Measurements from ENCODE around the gene TGM2.

Gene TGM2

DNA sequence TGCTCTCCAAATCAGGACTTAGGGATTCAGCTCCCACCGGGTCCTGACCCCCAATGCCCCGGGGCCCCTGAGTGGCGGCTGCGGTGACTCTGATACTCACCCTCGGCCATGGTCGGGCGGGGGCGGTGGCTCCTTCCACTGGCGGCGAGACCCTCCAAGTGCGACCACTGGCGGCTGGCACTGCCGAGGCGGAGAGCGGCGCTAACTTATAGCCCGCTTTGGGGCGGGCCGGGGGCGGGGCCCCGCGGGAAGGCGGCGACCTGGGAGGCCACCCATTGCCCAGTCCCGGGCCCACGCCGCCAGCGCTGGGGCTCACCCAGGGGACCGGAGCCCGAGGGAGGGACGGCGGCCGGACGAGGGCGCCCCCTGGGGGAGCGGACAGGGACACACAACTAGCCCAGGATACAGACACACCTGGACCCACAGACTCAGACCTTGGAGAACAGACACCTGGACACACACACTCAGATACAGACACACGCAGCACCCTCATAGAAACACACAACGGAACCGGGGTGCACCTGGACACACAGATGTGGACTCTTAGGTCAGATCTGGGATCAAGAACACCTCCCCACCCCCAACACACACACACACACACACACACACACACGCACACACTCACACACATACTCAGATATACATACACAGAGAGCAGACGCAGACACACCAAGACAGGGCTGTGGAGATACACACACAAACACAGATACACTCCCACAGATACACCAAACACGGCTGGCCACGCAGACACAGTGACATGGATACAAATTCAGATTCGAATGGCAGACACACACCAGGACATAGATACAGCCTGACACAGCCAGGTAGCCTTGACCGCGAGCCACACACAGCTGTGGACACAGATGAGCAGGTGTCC, at the start of gene TGM2:
TGM2 (minus strand) TSS at position 182 of the 877 bp plus-strand sequence; CDS start at position 110, 72 bp downstream.
- peak; percentile 73 for DNase-seq

DNA sequence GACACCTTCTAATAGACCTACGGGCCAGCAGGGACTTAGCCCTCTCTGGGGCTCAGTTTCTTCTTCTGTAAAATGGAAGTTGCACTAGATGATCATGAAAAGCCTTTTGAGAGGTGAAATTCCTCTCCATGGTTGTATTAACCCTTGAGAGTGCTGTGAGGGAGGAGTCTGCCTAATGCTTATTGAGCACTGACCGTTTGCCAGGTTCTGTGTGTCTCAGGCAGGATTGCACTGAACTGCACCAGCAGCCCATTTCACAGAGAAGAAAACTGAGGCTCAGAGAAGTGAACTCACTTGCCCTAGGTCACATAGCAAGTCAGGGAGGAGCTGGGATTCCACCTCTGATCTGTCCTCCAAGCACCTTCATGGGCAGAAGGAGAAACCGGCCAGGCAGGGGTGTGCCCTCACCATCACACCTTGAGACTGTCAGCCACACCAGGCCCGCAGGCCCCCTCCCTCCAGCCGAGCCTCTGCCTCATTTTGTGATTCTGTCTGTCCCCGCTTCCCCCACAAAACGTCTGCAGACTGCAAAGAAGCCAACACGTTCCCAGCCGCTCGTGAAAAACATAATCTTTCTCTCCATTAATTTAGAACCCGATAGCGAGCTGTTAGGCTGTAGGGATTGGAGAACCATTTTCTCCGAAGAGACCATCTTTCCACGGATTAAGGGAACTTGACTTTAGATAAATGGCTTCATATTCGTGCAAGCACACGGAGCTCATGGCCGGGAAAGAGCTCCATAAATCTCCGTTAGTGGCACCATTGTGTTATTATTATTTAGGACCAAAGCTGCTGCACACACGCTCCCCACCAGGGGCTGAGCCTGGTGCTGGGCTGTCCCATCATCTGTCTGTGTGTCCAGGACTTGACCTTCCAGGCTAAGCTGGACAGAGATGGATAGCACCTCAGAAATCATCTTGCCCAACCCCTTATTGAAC, 49.5 kb upstream of the TGM2 start:
- no peak for DNase-seq

DNA sequence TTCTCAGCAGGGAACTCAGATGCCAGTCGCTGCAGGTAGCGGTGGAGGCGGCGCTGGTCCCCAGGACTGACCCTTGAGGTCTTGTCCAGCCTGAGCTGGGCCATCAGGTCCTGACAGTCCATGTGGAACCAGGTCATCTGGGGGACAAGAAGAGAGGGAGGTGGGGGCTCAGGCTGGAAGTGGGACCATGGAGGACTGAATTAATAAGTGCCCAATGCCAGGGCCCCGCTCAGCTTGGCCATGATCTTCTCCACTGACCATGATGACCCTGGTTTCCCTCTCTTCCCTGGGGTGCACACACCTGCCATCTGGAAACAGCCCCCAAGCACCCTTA, 48.5 kb upstream of the TGM2 start:
- DNase-seq, result no peak

DNA sequence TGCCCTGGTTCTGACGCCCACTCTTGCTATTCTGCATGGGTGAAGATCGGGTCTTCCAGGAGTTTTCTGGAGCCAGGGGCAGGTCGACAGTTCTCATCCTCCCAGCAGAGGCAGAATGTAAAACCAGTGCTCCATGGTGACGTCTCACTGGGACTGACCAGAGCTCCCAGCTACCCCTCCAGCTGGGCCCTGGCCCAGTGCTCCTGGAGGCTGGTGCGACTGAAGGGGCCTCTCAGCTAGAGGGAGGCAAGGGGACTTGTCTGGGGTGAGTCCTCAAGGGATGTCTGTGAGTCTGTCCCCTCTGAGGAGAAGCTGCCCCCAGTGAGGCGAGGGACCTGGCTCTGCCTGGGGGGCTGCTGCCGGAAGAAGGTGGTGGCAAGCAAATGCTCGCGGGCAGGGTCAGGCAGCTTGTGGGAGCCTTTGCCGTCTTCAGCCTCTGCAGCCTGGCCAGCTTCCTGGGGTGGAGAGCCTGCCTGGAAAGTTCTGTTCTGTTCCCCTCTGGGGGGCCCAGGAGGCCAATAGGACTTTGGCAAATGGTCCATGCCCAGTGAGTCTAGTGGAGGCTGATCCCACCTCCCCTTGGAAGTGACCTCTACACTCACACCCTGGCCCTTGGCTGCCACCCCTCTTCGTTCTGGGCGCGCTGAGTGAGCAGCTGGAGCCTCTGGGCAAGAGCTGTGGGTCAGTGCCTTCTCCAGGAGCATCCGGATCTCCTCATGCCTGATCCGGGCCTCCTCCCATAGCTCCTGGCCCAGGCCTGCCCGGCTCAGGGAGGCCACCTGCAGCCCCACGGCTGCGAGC, 47.9 kb upstream of the TGM2 start:
- no peak for DNase-seq

DNA sequence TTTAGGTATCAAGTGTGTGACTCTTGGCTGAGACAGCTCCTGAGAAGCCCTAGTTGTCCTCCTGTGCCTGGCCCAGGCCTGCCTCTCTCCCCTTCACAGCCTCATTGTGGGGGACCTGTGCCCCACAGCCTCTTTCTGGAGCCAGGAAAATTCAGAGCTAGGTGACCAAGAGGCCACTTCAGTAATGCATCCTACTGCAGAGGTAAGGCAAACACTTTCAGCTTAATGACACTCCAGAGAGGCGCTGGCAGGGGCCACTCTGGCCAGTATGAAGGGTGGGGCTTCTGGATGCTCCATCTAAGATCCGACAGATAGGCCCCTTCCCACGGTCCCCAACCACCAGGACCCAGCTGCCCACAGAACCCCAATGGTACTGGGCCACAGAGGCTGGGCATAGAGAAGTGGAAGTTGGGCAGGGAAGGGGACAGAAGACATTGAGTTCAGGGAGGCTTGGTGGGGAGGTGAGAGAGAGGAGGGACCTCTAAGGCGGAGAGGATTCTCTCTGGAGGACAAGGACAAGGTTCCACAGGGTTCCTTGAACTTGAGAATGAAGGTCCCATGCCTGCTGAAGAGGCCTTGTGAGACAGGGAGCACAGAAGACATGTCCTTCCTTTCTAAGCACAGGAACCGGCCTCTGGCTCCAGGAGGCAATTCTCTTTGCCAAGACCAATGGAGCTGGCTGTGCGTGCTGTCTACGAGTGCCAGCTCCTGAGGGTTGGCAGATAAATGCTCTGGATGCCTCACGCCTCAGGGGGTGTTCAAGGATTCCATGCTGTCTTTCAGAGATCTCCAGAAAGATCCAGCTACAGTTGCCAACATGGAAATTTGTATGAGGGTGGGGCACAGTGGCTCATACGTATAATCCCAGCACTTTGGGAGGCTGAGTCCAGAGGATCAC, 46.4 kb upstream of the TGM2 start:
- no peak for DNase-seq

DNA sequence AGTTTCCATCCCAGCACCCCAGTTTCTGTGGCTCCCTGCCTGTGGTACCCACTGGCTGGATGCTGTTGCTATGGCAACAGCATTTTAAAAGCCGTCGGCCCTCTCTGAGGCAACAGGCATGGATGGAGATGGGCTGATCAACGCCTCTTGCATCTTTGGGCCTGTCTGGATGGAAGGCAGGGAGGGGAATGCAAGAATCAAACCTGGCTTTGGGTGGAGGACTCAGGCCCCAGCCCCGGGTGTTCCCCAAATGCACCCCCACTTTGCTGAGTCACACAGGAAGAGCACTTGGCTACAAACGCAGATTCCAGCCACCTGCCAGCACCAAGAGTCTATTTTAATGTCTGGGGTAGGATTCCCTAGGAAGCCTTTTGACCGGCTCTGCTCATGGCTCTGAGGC, 45.7 kb upstream of the TGM2 start:
- no peak for DNase-seq

DNA sequence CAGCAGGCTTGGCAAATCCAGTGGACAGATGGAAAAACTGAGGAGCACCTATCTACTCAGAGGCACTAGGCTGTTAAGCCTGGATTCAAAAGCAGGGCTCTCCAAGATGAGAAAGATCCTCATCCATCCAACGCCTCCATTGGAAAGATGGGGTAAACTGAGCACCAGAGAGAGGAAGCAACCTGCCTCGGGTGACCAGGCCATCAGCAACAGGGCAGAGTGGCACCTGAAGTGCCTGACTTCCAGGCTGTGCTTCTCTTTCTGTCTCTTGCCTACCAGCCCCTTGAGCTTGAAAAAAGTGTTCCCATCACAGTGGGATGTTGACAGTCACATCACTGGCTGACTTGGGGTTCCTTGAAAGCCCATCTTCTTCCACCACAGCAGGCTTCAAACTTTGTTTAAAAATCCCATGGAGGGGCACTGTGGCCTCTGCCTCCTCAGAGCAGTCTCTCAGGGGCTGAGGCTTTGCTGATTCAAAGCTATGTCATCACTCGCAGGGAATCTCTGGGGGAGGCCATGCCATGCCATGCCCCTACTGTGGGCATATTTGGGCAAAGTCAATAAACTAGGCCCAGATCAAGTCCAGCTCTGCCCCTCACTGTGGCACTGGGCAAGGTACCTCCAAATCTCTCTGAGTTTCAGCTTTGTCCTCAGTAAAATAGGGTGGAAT, 44.8 kb upstream of the TGM2 start:
- no peak for DNase-seq

DNA sequence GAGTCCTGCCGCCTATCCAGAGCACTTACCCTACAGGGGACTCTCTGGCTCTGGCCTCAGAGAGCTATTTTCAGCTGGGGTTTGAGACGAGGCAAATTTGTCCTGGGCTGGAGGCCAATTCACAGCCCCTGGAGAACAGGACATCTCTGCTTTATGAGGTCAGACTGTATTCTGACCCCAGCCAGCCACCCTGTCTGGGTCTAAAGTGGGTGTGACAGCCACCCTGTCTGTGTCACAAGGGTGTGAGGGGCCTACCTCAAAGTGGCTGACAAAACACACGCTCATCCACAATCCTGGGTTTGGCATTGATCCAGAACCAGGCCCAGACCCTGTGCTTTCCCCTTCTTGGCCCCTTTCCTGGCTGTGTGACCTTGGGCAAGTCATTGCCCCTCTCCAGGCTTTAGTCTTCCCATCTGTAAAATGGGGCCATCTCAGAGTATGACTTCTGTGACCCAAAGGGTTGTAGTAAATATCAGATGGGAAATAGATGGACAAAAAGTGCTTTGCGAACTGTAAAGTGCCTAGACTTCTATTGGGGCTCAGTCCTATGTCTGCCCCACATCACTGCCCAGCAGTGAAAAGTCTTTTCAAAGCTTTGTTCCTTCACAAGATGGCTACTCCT, 44.1 kb upstream of the TGM2 start:
- no peak for DNase-seq

DNA sequence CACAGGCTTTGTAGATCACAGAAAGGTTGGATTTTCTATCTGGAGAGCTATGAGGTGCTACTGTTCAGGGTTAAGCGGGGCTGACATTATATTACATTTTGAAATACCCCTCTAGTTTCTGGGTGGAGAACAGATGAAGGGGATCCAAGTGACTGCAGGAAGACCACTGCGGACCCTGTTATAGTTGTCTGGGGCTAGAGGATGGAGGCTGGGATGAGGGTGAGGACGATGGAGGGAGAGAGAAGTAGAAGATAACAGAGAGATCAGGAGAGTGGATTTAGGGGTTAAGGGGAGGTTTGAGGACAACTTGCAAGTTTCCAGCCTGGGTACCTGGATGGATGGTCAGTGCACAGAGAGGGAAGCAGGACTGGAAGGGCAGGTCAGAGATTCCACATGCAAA, 43.5 kb upstream of the TGM2 start:
- no peak for DNase-seq

DNA sequence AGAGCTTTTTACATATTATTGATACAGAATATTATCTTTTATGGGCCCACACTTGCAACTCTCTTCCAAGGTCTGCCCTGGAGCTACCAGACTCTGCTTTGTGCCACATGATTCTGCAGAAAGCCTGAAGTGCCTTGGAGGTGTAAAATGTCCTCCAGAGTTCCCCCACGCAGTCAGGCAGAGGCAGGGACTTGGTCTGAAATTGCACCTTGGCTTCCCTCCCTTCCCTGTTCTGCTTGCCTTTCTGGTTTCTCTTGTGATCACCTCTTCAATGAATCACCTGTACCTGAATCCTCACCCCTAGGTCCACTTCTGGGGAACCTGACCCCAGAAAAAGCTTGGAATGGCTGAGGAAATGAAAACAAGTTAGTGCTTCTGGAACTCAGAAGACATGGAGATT, 43.0 kb upstream of the TGM2 start:
- no peak for DNase-seq

DNA sequence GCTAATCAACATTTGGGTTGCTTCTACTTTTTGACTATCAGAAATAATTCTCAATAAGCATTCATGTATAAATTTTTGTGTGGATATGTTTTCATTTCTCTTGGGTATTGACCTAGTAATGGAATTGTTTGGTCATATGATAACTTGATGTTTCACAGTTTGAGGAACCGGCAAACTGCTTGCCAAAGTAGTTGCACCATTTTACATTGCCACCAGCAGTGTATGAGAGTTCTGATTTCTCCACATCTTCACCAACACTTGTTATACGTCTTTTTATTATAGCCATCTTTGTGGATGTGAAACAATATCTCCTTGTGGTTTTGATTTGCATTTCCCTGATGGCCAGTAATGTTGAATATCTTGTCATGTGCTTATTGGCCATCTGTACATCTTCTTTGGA, 42.6 kb upstream of the TGM2 start:
- no peak for DNase-seq

DNA sequence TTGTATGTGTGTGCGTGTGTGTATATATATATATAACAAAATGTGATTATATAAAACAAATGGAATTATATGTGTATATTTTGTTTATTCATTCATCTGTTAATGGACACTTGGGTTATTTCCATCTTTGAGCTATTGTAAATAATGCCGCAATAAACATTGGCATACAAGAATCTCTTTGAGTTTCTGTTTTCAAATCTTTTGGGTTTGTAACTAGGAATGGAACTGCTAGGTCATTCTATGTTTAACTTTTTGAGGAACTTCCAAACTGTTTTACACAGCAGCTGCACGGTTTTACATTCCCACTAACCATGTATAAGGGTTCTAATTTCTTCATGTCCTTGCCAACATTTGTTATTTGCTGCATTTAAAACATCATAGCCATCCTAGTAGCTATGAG, 39.9 kb upstream of the TGM2 start:
- DNase-seq, result no peak

DNA sequence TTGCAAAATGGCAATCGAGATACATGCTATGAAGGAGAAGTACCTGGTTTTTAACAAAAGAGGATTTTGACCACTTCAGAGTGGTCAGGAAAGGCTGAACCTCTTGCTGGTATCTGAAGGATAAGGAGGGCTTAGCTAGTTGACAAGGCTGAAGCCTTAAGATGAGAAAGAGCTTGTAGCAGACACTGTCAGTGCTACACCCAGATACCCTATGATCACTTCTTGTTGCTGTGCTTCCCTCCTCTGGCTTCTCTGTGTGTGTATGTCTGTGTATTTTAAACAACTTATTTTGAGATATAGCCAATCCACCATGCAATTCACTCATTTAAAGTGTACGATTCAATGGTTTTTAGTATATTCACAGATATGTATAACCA, 38.9 kb upstream of the TGM2 start:
- no peak for DNase-seq

DNA sequence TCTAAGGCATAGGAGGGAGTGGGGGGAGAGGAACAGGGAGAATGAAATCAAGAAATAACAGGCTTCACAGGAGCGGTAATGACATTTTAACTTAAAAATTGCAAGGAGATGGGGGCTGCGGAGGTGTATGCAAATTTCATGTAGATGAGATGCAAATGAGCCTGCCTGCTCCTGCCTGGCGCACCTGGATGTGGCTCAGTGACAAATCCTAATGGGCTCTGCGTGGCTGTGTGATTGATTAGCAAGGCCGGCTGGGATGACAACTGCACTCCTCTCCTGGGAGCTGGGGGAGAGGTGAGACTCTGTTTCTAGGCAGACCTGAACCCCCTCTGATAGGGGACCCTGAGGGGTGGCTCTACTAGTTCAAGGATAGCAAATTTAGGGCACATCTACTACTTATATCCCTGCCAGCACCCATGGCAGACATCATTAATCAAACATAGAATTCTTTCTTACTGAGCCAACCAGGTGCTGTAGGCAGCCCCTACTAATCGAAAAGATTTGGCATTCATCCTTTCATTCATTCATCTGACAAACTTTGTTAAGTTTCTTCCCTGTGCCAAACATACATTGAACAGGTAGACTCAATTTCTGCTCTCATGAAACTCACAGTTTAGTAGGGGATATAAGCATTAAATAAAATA, 38.4 kb upstream of the TGM2 start:
- no peak for DNase-seq

DNA sequence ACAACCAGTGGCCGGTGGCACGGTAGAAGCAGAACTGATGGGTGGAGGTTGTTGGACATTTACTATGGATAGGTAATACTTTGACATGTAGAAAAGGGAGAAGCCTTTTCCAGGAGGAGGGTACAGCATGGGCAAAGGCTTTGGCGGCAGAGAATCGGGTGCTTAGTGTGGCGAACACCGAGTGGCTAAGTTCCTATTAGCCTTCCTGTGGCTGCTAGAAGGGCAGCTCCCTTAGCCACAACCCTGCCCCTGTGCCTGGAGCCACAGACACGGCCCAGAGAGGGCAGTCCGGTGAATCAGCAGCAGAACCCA, 37.9 kb upstream of the TGM2 start:
- DNase-seq, result no peak

DNA sequence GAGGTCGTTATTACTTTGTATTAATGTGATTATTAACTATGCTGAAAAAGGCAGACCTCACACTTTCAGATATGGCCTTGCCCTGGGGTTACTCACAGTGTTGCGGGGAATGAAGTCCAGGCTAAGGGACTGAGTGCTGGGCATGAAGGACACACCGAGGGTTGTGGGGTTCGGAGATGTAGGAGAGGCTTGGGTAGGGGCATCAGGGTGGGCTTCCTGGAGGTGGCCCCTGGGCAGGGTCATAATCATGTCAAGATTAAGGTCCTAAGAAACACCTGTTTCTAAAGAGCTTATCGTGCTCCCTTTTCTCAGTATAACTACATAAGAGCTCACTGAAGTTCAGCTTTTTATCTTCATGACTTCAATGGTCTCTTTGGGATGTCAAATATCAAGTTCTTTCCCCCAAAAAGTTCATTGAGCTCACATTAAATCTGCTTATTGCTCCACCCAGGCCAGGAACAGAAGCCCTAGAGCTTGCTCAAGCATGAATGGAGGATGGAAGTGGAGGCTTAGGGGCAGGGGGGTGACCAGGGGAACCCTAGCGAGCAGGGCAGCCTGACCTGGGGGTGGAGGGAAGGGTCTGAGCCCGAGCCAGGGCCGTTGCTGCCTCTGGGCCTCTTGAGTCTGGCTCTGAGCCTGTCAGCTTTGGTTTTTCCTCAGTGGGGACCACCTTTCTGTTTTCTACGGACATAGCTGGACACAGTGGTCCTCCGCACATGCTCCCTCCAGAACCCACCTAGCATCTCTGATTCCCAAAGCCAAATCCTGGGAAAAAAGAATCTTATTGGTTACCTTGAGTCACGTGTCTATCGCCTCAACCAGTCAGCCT, 37.3 kb upstream of the TGM2 start:
- no peak for DNase-seq

DNA sequence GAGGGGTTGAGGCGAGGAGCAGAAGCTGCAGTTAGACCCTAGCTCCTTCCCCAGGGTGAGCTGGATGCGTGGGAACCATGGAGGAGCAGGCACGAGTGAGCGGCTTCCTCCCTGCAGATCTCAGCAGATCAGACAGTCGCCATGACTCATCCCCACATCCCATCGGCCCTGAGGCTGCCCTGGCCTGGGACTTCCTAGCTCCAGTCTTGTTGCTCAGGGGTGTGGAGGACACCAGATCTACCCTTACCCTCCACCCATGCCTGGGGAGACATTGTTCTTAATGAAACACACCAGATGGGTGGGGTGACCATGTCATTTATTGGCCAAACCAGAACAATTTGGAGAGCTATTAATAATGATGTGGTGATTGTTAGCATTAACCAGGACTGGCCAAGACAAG, 36.3 kb upstream of the TGM2 start:
- DNase-seq, result no peak

DNA sequence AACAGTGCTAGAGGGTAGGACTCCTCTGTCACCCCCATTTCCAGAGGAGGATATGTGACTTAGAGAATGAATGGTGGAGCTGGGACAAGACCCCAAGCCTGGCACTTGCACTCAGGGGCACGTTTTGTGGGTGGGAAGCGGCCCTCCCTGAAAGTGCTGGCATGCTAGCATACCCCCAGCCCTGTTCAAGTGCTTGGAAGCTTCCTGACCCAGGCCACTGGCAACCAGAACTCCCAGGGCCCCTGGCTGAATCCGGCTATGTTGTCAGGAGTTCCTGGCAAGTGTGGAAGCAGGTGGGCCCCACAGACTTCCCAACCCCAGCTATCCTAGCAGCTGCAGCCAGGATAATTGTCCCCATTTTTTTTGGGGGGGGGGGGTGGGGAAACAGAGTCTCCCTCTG, 35.6 kb upstream of the TGM2 start:
- no peak for DNase-seq

DNA sequence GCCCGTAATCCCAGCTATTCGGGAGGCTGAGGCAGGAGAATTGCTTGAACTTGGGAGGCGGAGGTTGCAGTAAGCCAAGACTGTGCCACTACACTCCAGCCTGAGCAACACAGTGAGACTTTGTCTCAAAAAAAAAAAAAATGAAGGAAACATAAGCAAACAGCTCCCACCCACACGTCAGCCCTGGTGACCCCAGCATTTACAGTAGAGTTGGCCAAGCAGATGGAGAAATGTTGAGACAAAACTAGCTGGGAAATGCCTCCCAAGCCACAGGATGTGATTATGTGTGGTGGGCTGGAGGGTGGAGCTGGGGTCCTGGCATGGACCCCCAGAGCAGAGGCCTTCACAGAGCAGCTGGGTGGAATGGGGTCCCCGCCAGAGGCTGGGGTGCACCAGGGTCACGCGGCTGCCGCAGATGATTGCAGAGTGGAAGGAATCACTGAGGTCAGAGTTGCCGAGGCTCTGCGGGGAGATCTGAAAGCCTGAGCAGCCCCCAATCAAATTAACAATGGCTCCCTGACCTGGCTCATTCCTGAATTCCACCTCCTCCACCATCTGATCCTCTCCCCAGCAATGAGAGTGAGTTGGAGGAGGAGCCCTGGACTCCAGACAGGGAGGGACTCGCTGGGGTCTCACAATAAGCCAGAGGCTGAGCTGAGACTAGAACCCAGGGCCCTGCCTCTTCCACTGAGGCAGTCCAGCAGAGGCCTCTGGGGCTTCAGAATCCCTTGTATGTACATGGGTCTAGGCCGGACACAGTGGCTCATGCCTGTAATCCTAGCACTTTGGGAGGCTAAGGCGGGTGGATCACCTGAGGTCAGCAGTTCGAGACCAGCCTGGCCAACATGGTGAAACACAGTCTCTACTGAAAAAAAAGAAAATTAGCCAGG, 34.7 kb upstream of the TGM2 start:
- DNase-seq, result no peak

Data from femur (tissue), 1 donor.